ENCODE results near the gene DIDO1. TPM values are rescaled to one million over a fixed set of nuclear protein-coding genes. Genes with fewer than 3 reads are reported as not detected.

DIDO1 gene
- total RNA-seq (2014; rRNA removed; shearing (Covaris generic)): 25.4 and 27.8 TPM in 2 replicates
- 44.5 and 60.4 TPM in 2 replicates for polyA plus RNA-seq (2014; cell fraction: nucleus; rRNA removed)

- DNase-seq (ENCODE audit: extremely low read depth, low read depth): peak; percentile 83
Observed at GRCh38 chr20:62926229-62927127, at the start of gene DIDO1. Gene DIDO1, minus strand, starts transcription at chr20:62926505.

GRCh38 chr20:62975251-62975760 lies 49.0 kb upstream of the DIDO1 start:
- DNase-seq (ENCODE audit: extremely low read depth, low read depth): no peak

- DNase-seq (ENCODE audit: extremely low read depth, low read depth): no peak
Observed at GRCh38 chr20:62972845-62973745, 46.8 kb upstream of the DIDO1 start.

- peak; percentile 79 for DNase-seq (ENCODE audit: extremely low read depth, low read depth)
Observed at GRCh38 chr20:62971950-62972844, 45.9 kb upstream of the DIDO1 start.

- no peak for DNase-seq (ENCODE audit: extremely low read depth, low read depth)
Observed at GRCh38 chr20:62971211-62971949, 45.1 kb upstream of the DIDO1 start.

GRCh38 chr20:62970307-62971210 lies 44.3 kb upstream of the DIDO1 start:
- DNase-seq (ENCODE audit: extremely low read depth, low read depth): no peak

GRCh38 chr20:62969939-62970306 lies 43.6 kb upstream of the DIDO1 start:
- DNase-seq (ENCODE audit: extremely low read depth, low read depth): no peak

GRCh38 chr20:62969179-62969760 lies 43.0 kb upstream of the DIDO1 start:
- DNase-seq (ENCODE audit: extremely low read depth, low read depth): no peak

GRCh38 chr20:62968378-62969178 lies 42.3 kb upstream of the DIDO1 start:
- no peak for DNase-seq (ENCODE audit: extremely low read depth, low read depth)

- DNase-seq (ENCODE audit: extremely low read depth, low read depth): no peak
Observed at GRCh38 chr20:62967628-62968351, 41.5 kb upstream of the DIDO1 start.

- DNase-seq (ENCODE audit: extremely low read depth, low read depth): no peak
Observed at GRCh38 chr20:62967149-62967501, 40.8 kb upstream of the DIDO1 start.

GRCh38 chr20:62966212-62967148 lies 40.2 kb upstream of the DIDO1 start:
- DNase-seq (ENCODE audit: extremely low read depth, low read depth): no peak

GRCh38 chr20:62965363-62965771 lies 39.1 kb upstream of the DIDO1 start:
- DNase-seq (ENCODE audit: extremely low read depth, low read depth): no peak

GRCh38 chr20:62964700-62965099 lies 38.4 kb upstream of the DIDO1 start:
- no peak for DNase-seq (ENCODE audit: extremely low read depth, low read depth)

GRCh38 chr20:62963614-62964397 lies 37.5 kb upstream of the DIDO1 start:
- no peak for DNase-seq (ENCODE audit: extremely low read depth, low read depth)

Measured in NCI-H460 (cell line).